ENCODE data around the gene SWAP70. TPM values are rescaled to one million over a fixed set of nuclear protein-coding genes. Genes with fewer than 3 reads are reported as not detected.

SWAP70 gene
- total and polyA plus RNA-seq, 2 of the 8 experiments (the other 6 are each of a cell fraction or from before 2014, with no cell fraction given): 14.8 to 37.5 TPM

GRCh38 chr11:9722893-9723292, 59.0 kb downstream of the SWAP70 start:
- no peak overlapping the region for H2BK5ac ChIP-seq (ENCODE audit: low read depth, low read length)
- H2AK5ac ChIP-seq (ENCODE audit: low read depth, low read length): no peak overlapping the region
- H3K23ac ChIP-seq (ENCODE audit: insufficient read length): no peak overlapping the region
- no peak overlapping the region for H3K9ac ChIP-seq (replicated peaks in 1 of 4; ENCODE audit: extremely low read depth in 1 of 4, low read depth in 3 of 4, low read length in 3 of 4)
- POLR2A ChIA-PET (ENCODE audit: partially characterized antibody): interaction anchor here (1.1 to 1.5 kb wide), 3 partner anchors 11 to 145 kb away, joined by 3 read pairs; no protein-coding TSS in a partner anchor
- DNase-seq (ENCODE audit: low read depth in 1 of 2, low spot score in 2 of 2) (no peak), FAIRE-seq (no peak)
- CTCF ChIA-PET (ENCODE audit: partially characterized antibody): interaction anchor here (0.8 to 0.9 kb wide), 3 partner anchors 25 to 115 kb away, joined by 3 to 4 read pairs (median 4); no protein-coding TSS in a partner anchor
- no peak overlapping the region for H2BK20ac ChIP-seq (ENCODE audit: low read length)
- no peak overlapping the region for H3K56ac ChIP-seq (replicated peaks; ENCODE audit: insufficient read length, low read depth, low read length)
- peaks cover 0 to 9% (median 3%) of the 10 kb centered on the region in 4 experiments; a peak in 2 of 8 replicates for H3K36me3 ChIP-seq (ENCODE audit: control insufficient read depth in 2 of 4, insufficient read depth in 4 of 4, low read length in 3 of 4)
- no peaks in the 10 kb centered on the region for H3K79me2 ChIP-seq (ENCODE audit: control insufficient read depth in 1 of 2, insufficient read depth in 2 of 2, low read length in 2 of 2)
- no peaks in the 10 kb centered on the region for H3K27me3 ChIP-seq (replicated peaks in 1 of 4; ENCODE audit: control insufficient read depth in 3 of 4, extremely low read depth in 1 of 4, insufficient read depth in 3 of 4, low read length in 3 of 4)
- no peak overlapping the region for H2BK120ac ChIP-seq (replicated peaks; ENCODE audit: low read depth, low read length)
- H3K18ac ChIP-seq (ENCODE audit: extremely low read depth, low read length): no peak overlapping the region
- no peak for TF ChIP-seq FOSL1 (IDR thresholded peaks at IDR 0.05; ENCODE audit: insufficient read depth, low read depth, low read length)
- no peak overlapping the region for H4K8ac ChIP-seq (ENCODE audit: extremely low read depth, insufficient read depth, low read length)
- no peak overlapping the region for H3K4ac ChIP-seq (replicated peaks; ENCODE audit: insufficient read length, low read depth, low read length)
- H4K91ac ChIP-seq (replicated peaks; ENCODE audit: insufficient read length, low read length): no peak overlapping the region
- peaks cover 0 to 4% (median 0%) of the 10 kb centered on the region in 4 experiments; a peak in 2 of 7 replicates for H3K4me1 ChIP-seq (replicated peaks in 1 of 4; ENCODE audit: control insufficient read depth in 3 of 4, insufficient read depth in 4 of 4, low read length in 3 of 4)
- H4K20me1 ChIP-seq (replicated peaks in 1 of 2; ENCODE audit: control insufficient read depth in 1 of 2, insufficient read depth in 2 of 2, low read length in 2 of 2): peaks cover 0 to 1% of the 10 kb centered on the region in 2 experiments
- H2AFZ ChIP-seq (ENCODE audit: low read length): no peak overlapping the region
- no peak overlapping the region for H3K4me3 ChIP-seq (ENCODE audit: extremely low read depth in 1 of 4, insufficient read depth in 2 of 4, low read depth in 3 of 4, low read length in 4 of 4)
- no peak overlapping the region for H2BK12ac ChIP-seq (ENCODE audit: low read depth, low read length)
- no peak overlapping the region for H3K14ac ChIP-seq (ENCODE audit: insufficient read length)
- no peaks in the 10 kb centered on the region for H3K79me1 ChIP-seq (ENCODE audit: low read depth, low read length)
- no peak overlapping the region for H4K5ac ChIP-seq (ENCODE audit: insufficient read length, low read depth, low read length)
- H2BK15ac ChIP-seq (ENCODE audit: low read length): no peak overlapping the region
- no peak overlapping the region for H3K4me2 ChIP-seq (ENCODE audit: insufficient read depth in 1 of 2, low read depth in 2 of 2, low read length in 2 of 2)
- no peak overlapping the region for H3K27ac ChIP-seq (ENCODE audit: low read depth, low read length)
- WGBS, 2 experiments (ENCODE audit: extremely low coverage in 1 of 2, insufficient coverage in 1 of 2, insufficient read length in 1 of 2, insufficient replicate concordance in 2 of 2, low coverage in 1 of 2, low lambda C conversion rate in 2 of 2, missing lambda C conversion rate in 1 of 2): 77% methylated on average over 2 of the region's 2 CpGs; no CpG with 5 or more reads in 1 of the 2 experiments
- H3K23me2 ChIP-seq (ENCODE audit: low read depth, low read length): no peaks in the 10 kb centered on the region
- no peaks in the 10 kb centered on the region for H3K9me3 ChIP-seq (ENCODE audit: insufficient read depth in 2 of 2, low read depth in 1 of 2, low read length in 1 of 2)
